ENCODE data around the gene TSPYL1.
"Not testable (repeated sequence)": the region's sequence is repeated elsewhere in the genome, so short reads cannot be mapped to it uniquely, and the experiment has no call there.

TSPYL1 gene

GRCh38 chr6:116298973-116299372, 19.2 kb upstream of the TSPYL1 start:
- in situ Hi-C loops (cut with HindIII; ENCODE audit: low sequenced_read_pairs): no loop called here

GRCh38 chr6:116298273-116298672, 18.5 kb upstream of the TSPYL1 start:
- in situ Hi-C loops (cut with HindIII; ENCODE audit: low sequenced_read_pairs): no loop called here

GRCh38 chr6:116292553-116292952, 12.8 kb upstream of the TSPYL1 start:
- in situ Hi-C loops (cut with HindIII; ENCODE audit: low sequenced_read_pairs): no loop called here

- in situ Hi-C loops (cut with HindIII; ENCODE audit: low sequenced_read_pairs): no loop called here
Observed at GRCh38 chr6:116291701-116292396, 12.1 kb upstream of the TSPYL1 start.

GRCh38 chr6:116290799-116291198, 11.1 kb upstream of the TSPYL1 start:
- in situ Hi-C loops (cut with HindIII; ENCODE audit: low sequenced_read_pairs): no loop called here

GRCh38 chr6:116289876-116290275, 10.1 kb upstream of the TSPYL1 start:
- in situ Hi-C loops (cut with HindIII; ENCODE audit: low sequenced_read_pairs): no loop called here

GRCh38 chr6:116287689-116288282, 8.1 kb upstream of the TSPYL1 start:
- in situ Hi-C loops (cut with HindIII; ENCODE audit: low sequenced_read_pairs): no loop called here

- in situ Hi-C loops (cut with HindIII; ENCODE audit: low sequenced_read_pairs): no loop called here
Observed at GRCh38 chr6:116286773-116287358, 7.1 kb upstream of the TSPYL1 start.

- in situ Hi-C loops (cut with HindIII; ENCODE audit: low sequenced_read_pairs): not testable (repeated sequence)
Observed at GRCh38 chr6:116284984-116285383, 5.3 kb upstream of the TSPYL1 start.

GRCh38 chr6:116283191-116283590, 3.5 kb upstream of the TSPYL1 start:
- in situ Hi-C loops (cut with HindIII; ENCODE audit: low sequenced_read_pairs): no loop called here

- in situ Hi-C loops (cut with HindIII; ENCODE audit: low sequenced_read_pairs): no loop called here
Observed at GRCh38 chr6:116282698-116283097, 3.0 kb upstream of the TSPYL1 start.

GRCh38 chr6:116280933-116281316, 1.2 kb upstream of the TSPYL1 start:
- in situ Hi-C loops (cut with HindIII; ENCODE audit: low sequenced_read_pairs): no loop called here

GRCh38 chr6:116280161-116280932, 617 bp upstream of the TSPYL1 start:
- in situ Hi-C loops (cut with HindIII; ENCODE audit: low sequenced_read_pairs): no loop called here

GRCh38 chr6:116278854-116279231, 887 bp downstream of the TSPYL1 start:
- in situ Hi-C loops (cut with HindIII; ENCODE audit: low sequenced_read_pairs): no loop called here

- in situ Hi-C loops (cut with HindIII; ENCODE audit: low sequenced_read_pairs): no loop called here
Observed at GRCh38 chr6:116278481-116278829, 1.3 kb downstream of the TSPYL1 start.

GRCh38 chr6:116277124-116277523, 2.6 kb downstream of the TSPYL1 start:
- in situ Hi-C loops (cut with HindIII; ENCODE audit: low sequenced_read_pairs): no loop called here

GRCh38 chr6:116271149-116271708, 8.5 kb downstream of the TSPYL1 start:
- in situ Hi-C loops (cut with HindIII; ENCODE audit: low sequenced_read_pairs): no loop called here

GRCh38 chr6:116268589-116269293, 11.0 kb downstream of the TSPYL1 start:
- in situ Hi-C loops (cut with HindIII; ENCODE audit: low sequenced_read_pairs): no loop called here

- in situ Hi-C loops (cut with HindIII; ENCODE audit: low sequenced_read_pairs): no loop called here
Observed at GRCh38 chr6:116267836-116268588, 11.7 kb downstream of the TSPYL1 start.

GRCh38 chr6:116266803-116267202, 12.9 kb downstream of the TSPYL1 start:
- in situ Hi-C loops (cut with HindIII; ENCODE audit: low sequenced_read_pairs): no loop called here

All from DLD1 (cell line).